ENCODE data around the gene FOXP2. TPM values are rescaled to one million over a fixed set of nuclear protein-coding genes. Genes with fewer than 3 reads are reported as not detected.

FOXP2 gene
- total RNA-seq, 2 donors from 2014 or later = 0.25 TPM; not detected in 1

DNA sequence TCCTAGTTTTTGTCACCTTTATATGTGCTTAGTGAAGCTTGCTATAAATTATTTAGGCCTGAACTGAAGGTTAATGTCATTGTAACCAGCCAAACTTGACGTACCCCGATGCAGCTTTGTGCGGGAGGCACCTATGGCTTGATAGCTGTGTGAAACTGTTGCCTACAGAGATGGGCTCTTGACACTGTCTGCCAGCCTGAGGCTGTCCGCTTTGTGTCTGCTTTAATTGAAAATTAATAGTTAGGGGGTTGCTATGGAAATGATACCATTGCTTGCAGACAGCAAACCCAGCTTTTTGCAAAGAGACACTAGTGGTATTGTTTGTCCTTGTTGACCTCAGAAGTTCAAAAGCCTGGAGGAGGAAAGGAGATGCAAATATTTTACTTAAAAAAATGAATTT lies 2.1 kb upstream of the FOXP2 start:
- H3K4me1 Mint-ChIP-seq = no peaks in the 10 kb centered on the region
- DNase-seq = no peak
- no peaks in the 10 kb centered on the region for H3K36me3 Mint-ChIP-seq (ENCODE audit: low read depth)
- H3K4me3 Mint-ChIP-seq = no peak overlapping the region
- H3K27ac Mint-ChIP-seq = no peak overlapping the region
- H3K9me3 ChIP-seq (ENCODE audit: control insufficient read depth, low read length, poor library complexity, severe bottlenecking) = no peaks in the 10 kb centered on the region
- peaks cover 21% of the 10 kb centered on the region for H3K27me3 Mint-ChIP-seq
- no peak for ATAC-seq

DNA sequence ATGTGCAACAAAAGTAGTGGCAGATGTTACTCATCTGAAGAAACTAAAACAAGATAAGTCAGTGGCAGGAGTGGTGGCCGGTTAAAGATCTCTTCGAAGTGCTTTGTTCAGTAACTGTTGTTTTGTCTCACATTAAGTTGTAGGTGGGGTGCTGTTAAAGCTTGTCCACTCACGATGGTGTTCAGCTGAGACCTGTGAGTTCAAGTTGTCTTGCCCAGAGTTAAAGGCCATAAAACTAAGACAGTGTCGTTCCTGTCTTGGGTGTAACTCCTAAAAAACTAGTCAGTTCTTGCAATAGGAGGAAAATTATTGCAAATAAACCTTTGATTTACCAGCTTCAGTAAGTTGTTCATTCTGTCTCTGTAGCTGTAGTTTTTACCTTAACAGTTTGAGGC lies 857 bp upstream of the FOXP2 start:
- Mint-ChIP-seq H3K27ac (no peak overlapping the region), H3K27me3 (peaks cover 21% of the 10 kb centered on the region), H3K36me3 (ENCODE audit: low read depth) (no peaks in the 10 kb centered on the region), H3K4me1 (no peaks in the 10 kb centered on the region), H3K4me3 (no peak overlapping the region)
- ATAC-seq (no peak), DNase-seq (no peak)
- H3K9me3 ChIP-seq (ENCODE audit: control insufficient read depth, low read length, poor library complexity, severe bottlenecking) = no peaks in the 10 kb centered on the region

DNA sequence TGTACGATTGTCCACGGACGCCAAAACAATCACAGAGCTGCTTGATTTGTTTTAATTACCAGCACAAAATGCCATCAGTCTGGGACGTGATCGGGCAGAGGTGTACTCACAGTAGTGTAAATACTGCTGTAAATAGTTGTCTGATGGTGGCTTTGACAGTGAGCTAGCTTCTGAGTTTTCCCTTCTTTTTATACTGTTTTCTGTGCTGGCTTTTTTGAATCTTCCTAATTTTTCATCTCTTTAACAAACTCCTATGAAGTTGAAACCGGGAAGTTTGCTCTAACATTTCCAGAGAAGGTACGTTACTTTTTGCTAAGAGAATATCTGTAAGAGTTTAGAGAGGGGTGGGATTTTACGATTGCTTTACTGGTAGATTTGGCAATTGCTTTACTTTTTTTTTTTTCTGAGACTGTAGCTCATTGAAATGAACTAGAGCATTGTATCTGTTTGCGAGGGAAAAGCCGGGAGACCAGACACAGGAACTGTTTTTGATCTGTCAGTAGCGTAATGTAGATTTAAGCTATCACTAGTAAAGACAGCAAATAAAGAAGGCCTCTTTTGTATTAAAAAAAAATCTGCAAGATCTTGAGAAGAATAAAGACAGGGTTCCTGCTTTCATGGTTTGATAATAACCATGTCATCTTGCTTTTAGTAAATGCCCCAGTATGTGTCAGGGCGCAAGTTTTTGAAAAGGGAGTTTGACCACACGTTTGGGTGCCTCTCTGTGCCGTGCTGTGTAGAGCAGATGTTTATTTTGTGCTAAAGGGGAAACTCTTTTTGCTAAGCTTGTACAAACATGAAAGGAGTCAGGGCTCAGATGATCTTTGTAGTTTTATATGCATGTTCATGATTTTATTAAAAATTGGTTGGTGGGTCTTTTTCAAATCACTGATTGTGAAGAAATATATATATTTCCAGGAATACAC lies 712 bp downstream of the FOXP2 start:
- Mint-ChIP-seq H3K27ac (no peak overlapping the region), H3K4me3 (no peak overlapping the region), H3K4me1 (no peaks in the 10 kb centered on the region), H3K36me3 (ENCODE audit: low read depth) (no peaks in the 10 kb centered on the region), H3K27me3 (peaks cover 21% of the 10 kb centered on the region)
- no peak for ATAC-seq
- no peaks in the 10 kb centered on the region for H3K9me3 ChIP-seq (ENCODE audit: control insufficient read depth, low read length, poor library complexity, severe bottlenecking)
- no peak for DNase-seq

- no peak for ATAC-seq
- no peaks in the 10 kb centered on the region for H3K36me3 Mint-ChIP-seq (ENCODE audit: low read depth)
- no peak for DNase-seq
- no peak overlapping the region for H3K4me3 Mint-ChIP-seq
- no peaks in the 10 kb centered on the region for H3K9me3 ChIP-seq (ENCODE audit: control insufficient read depth, low read length, poor library complexity, severe bottlenecking)
- peaks cover 20% of the 10 kb centered on the region for H3K27me3 Mint-ChIP-seq
- no peaks in the 10 kb centered on the region for H3K4me1 Mint-ChIP-seq
- H3K27ac Mint-ChIP-seq = no peak overlapping the region
Measured at GRCh38 chr7:114416129-114416990, 1.7 kb downstream of the FOXP2 start.

DNA sequence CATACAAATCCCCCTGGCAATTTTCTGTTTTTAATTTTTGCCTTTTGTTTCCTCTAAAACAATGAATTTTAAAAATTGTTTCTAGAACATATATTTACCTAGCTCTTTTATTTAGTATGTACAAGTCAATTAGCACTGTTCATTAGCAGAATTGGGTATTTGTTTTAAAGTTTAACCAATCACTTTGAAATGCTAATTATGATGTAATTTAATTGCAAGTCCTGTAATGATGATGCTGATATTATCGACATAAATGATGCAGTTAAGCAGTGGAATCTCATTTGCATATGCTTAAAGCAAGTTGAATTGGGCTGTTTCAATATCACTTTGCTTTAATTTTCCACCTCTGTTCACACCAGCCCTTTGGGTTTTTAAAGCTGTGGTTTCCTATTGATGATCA lies 2.7 kb downstream of the FOXP2 start:
- H3K4me3 Mint-ChIP-seq = no peak overlapping the region
- DNase-seq = no peak
- H3K4me1 Mint-ChIP-seq = no peaks in the 10 kb centered on the region
- H3K27ac Mint-ChIP-seq = no peak overlapping the region
- no peaks in the 10 kb centered on the region for H3K36me3 Mint-ChIP-seq (ENCODE audit: low read depth)
- ATAC-seq = no peak
- peaks cover 14% of the 10 kb centered on the region for H3K27me3 Mint-ChIP-seq
- no peaks in the 10 kb centered on the region for H3K9me3 ChIP-seq (ENCODE audit: control insufficient read depth, low read length, poor library complexity, severe bottlenecking)

GRCh38 chr7:114418117-114418516 lies 3.5 kb downstream of the FOXP2 start:
- Mint-ChIP-seq H3K4me1 (no peaks in the 10 kb centered on the region), H3K27ac (no peak overlapping the region), H3K36me3 (ENCODE audit: low read depth) (no peaks in the 10 kb centered on the region), H3K27me3 (peaks cover 10% of the 10 kb centered on the region), H3K4me3 (no peak overlapping the region)
- ATAC-seq = no peak
- no peaks in the 10 kb centered on the region for H3K9me3 ChIP-seq (ENCODE audit: control insufficient read depth, low read length, poor library complexity, severe bottlenecking)
- no peak for DNase-seq

GRCh38 chr7:114419441-114420272 lies 5.0 kb downstream of the FOXP2 start:
- H3K4me3 Mint-ChIP-seq = peak overlapping the region; percentile 31
- no peaks in the 10 kb centered on the region for H3K4me1 Mint-ChIP-seq
- H3K9me3 ChIP-seq (ENCODE audit: control insufficient read depth, low read length, poor library complexity, severe bottlenecking) = no peaks in the 10 kb centered on the region
- H3K27me3 Mint-ChIP-seq = peaks cover 10% of the 10 kb centered on the region
- no peak for DNase-seq
- H3K27ac Mint-ChIP-seq = no peak overlapping the region
- no peak for ATAC-seq
- no peaks in the 10 kb centered on the region for H3K36me3 Mint-ChIP-seq (ENCODE audit: low read depth)

DNA sequence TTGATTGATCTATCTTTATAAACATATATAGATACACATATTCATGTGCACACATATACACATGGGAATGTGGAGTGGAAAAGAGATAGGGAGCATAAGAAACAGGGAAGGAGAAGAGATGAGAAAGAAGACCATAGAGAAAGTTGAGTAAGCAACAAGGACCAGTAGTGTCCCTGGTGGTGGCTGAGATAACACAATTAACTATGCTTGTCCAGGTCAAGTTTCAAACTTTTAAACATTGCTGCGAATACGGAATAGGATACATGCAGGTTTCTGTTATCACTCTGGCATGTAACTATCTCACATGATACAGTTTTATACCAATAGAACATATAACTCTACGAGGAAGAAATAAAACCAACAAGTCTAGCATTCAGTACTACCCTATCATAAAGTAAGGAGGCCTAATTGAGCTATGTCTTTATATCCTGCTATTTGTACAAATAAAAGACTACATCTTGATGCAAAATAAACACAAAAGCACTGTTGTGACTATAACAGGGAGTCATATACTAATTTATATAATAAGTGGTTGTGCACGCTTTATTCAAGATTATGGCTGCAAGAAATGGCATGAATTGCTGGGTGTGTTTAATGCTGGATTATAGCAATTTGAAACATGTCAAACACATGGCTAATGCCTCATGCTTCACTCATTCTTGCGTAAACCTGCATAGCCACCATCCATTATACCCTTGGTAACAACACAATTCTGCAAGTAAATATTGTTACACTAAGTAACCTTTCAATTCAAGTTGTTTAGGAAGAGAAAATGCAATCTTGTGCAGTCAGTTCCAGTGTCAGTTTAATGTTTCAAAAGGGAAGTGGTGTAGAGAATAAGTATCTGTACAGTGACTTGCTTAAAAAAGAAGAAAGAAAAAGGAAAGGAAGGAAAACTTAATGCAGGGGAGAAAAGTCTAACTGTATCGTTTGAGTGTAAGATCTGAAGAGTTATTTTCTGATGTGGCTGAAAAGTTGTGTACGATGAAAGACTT lies 8.2 kb downstream of the FOXP2 start:
- H3K27me3 Mint-ChIP-seq = peaks cover 10% of the 10 kb centered on the region
- no peaks in the 10 kb centered on the region for H3K4me1 Mint-ChIP-seq
- no peaks in the 10 kb centered on the region for H3K9me3 ChIP-seq (ENCODE audit: control insufficient read depth, low read length, poor library complexity, severe bottlenecking)
- no peak overlapping the region for H3K4me3 Mint-ChIP-seq
- ATAC-seq = no peak
- H3K36me3 Mint-ChIP-seq (ENCODE audit: low read depth) = no peaks in the 10 kb centered on the region
- no peak for DNase-seq
- H3K27ac Mint-ChIP-seq = no peak overlapping the region

DNA sequence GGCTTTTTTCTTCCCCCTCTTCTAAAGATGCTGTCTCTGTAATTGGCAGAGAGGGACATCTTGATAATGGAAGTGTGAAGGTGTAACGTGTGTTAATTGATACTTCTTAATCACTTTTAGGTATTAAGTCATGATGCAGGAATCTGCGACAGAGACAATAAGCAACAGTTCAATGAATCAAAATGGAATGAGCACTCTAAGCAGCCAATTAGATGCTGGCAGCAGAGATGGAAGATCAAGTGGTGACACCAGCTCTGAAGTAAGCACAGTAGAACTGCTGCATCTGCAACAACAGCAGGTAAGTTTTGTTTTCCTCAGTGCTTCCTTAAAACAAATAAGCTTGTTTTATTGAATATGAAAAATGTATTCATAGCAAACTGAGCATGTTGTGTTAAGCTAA lies 11.8 kb downstream of the FOXP2 start:
- Mint-ChIP-seq H3K27ac (no peak overlapping the region), H3K4me1 (no peaks in the 10 kb centered on the region), H3K27me3 (no peaks in the 10 kb centered on the region), H3K36me3 (ENCODE audit: low read depth) (no peaks in the 10 kb centered on the region), H3K4me3 (no peak overlapping the region)
- no peaks in the 10 kb centered on the region for H3K9me3 ChIP-seq (ENCODE audit: control insufficient read depth, low read length, poor library complexity, severe bottlenecking)
- ATAC-seq (no peak), DNase-seq (no peak)

DNA sequence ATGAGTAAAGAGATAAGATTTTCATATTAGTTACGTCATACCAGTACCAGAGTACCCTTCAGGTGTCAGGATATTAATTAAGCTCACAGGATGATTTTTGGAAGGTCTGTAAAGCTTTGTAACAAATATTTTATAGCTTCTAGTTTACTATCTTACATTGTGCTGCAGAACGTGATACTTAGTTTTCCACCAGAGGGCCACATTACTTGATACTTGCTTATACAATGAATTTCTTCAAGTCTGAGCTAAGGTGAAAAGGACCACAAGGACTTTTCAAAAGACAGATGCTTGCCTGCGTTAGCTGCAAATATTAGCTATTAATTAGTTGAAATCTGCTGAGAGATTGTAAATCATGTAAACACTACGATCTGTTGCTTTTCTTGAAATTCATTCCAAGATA lies 12.2 kb downstream of the FOXP2 start:
- no peaks in the 10 kb centered on the region for H3K4me1 Mint-ChIP-seq
- DNase-seq (no peak), ATAC-seq (no peak)
- H3K36me3 Mint-ChIP-seq (ENCODE audit: low read depth) = no peaks in the 10 kb centered on the region
- no peaks in the 10 kb centered on the region for H3K9me3 ChIP-seq (ENCODE audit: control insufficient read depth, low read length, poor library complexity, severe bottlenecking)
- no peak overlapping the region for H3K27ac Mint-ChIP-seq
- H3K4me3 Mint-ChIP-seq = no peak overlapping the region
- H3K27me3 Mint-ChIP-seq = no peaks in the 10 kb centered on the region

- no peaks in the 10 kb centered on the region for H3K27me3 Mint-ChIP-seq
Measured at GRCh38 chr7:114428211-114428610, 13.6 kb downstream of the FOXP2 start.

DNA sequence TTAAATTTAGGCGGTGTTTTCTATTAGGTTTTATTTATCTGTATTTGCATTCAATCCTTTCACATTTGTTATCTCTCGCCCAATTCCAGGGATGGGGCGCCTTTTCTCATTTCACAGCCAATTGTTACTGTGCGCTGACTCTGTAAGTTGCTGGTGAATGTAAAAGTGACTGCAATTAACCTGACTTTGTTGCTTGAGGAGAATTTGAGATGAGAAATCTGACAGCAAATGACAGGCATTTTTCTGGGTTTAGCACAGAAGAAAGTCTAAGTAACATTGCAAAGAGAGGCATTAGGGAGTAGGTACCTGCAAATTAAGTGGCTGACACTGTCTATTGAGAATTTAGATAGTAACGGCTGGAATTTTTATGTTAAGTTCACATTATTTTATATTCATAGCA lies 16.6 kb downstream of the FOXP2 start:
- Mint-ChIP-seq H3K36me3 (ENCODE audit: low read depth) (no peaks in the 10 kb centered on the region), H3K27me3 (no peaks in the 10 kb centered on the region), H3K27ac (no peak overlapping the region), H3K4me1 (no peaks in the 10 kb centered on the region), H3K4me3 (no peak overlapping the region)
- DNase-seq (no peak), ATAC-seq (no peak)
- H3K9me3 ChIP-seq (ENCODE audit: control insufficient read depth, low read length, poor library complexity, severe bottlenecking) = no peaks in the 10 kb centered on the region

More at GRCh38 chr7:114428211-114428610, 13.6 kb downstream of the FOXP2 start:
- H3K9me3 ChIP-seq (ENCODE audit: control insufficient read depth, low read length, poor library complexity, severe bottlenecking) = no peaks in the 10 kb centered on the region
- ATAC-seq = no peak
- Mint-ChIP-seq H3K4me1 (no peaks in the 10 kb centered on the region), H3K36me3 (ENCODE audit: low read depth) (no peaks in the 10 kb centered on the region), H3K27ac (no peak overlapping the region), H3K4me3 (no peak overlapping the region)
- DNase-seq = no peak
